ENCODE data around the gene TENM3. TPM values are rescaled to one million over a fixed set of nuclear protein-coding genes. Genes with fewer than 3 reads are reported as not detected.

Gene TENM3
- polyA plus RNA-seq, 1 experiment, result 9.2 TPM

DNA sequence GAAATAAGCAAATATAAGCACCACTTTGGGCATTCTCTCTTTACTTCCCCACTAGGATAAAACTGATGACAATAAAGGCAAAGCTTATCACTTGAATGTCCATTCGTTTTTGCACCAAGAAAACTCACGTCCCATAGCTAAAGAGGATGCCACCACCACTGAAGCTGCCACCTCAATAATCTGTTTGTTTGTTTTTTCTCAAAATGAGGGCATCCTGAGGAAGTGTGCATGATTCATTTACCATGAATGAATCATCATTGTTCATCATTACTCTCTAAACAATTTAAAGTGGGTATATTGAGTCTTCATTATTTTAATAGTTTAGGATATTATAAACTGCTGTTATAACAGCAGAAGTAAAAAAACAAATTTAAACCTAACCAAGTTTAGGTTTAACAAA lies 505.7 kb downstream of the TENM3 start:
- H3K27me3 ChIP-seq (ENCODE audit: control insufficient read depth, insufficient read depth, low read length), result no peaks in the 10 kb centered on the region
- DNase-seq (ENCODE audit: low read depth), result no peak
- no peak overlapping the region for H3K4me3 ChIP-seq (ENCODE audit: low read depth, low read length)
- TF ChIP-seq, protein P1, sequence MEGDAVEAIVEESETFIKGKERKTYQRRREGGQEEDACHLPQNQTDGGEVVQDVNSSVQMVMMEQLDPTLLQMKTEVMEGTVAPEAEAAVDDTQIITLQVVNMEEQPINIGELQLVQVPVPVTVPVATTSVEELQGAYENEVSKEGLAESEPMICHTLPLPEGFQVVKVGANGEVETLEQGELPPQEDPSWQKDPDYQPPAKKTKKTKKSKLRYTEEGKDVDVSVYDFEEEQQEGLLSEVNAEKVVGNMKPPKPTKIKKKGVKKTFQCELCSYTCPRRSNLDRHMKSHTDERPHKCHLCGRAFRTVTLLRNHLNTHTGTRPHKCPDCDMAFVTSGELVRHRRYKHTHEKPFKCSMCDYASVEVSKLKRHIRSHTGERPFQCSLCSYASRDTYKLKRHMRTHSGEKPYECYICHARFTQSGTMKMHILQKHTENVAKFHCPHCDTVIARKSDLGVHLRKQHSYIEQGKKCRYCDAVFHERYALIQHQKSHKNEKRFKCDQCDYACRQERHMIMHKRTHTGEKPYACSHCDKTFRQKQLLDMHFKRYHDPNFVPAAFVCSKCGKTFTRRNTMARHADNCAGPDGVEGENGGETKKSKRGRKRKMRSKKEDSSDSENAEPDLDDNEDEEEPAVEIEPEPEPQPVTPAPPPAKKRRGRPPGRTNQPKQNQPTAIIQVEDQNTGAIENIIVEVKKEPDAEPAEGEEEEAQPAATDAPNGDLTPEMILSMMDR (IDR thresholded peaks at IDR 0.05; ENCODE audit: insufficient read depth, low read depth, low read length), result no peak
- ChIA-PET POLR2A (no interaction called here), CTCF (interaction anchor here (0.7 kb wide), 1 partner anchor 77 kb away, joined by 3 read pairs; no protein-coding TSS in a partner anchor)
- no peaks in the 10 kb centered on the region for H3K36me3 ChIP-seq (ENCODE audit: control insufficient read depth, insufficient read depth, low read length)

GRCh38 chr4:182749667-182750167 lies 506.5 kb downstream of the TENM3 start:
- CTCF ChIA-PET, result no interaction called here

DNA sequence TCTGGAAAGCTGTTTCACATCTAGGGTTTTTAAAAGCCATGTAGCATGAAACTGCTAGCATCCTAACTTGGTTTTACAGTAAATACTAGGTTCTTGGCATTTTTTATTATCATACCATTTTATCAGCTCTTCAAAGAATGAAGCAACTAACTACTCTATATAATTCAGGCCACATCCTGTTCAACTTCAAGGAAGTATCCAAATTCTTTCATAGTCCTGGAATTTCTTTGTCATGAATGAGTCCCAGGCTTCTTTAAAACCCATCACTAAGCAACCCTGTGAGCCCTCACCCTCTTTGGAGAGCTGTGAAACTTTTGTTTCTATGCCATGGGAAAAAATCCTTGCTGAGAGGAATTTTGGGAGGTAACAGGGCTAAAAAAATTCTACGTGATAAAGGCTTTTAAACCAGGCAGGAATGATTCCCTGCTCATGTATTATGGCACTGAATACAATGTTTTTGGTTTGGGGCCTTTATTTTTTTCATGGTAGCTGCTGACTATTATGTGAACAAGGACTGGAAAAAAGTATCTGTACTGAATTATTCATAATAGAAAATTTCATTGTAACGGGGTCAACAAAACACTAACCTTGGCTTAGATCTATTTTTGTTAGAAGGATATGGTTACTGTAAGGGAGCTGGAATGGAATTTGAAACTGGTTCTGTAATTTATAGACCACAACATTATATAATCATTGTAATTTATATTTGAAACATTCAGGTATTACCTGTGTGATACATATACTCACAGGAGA lies 509.1 kb downstream of the TENM3 start:
- ChIA-PET POLR2A (interaction anchor here (0.7 kb wide), 1 partner anchor 11 kb away, joined by 6 read pairs; no protein-coding TSS in a partner anchor), CTCF (no interaction called here)
- TF ChIP-seq, protein P1 (IDR thresholded peaks at IDR 0.05; ENCODE audit: insufficient read depth, low read depth, low read length), result no peak
- H3K27me3 ChIP-seq (ENCODE audit: control insufficient read depth, insufficient read depth, low read length), result no peaks in the 10 kb centered on the region
- H3K36me3 ChIP-seq (ENCODE audit: control insufficient read depth, insufficient read depth, low read length), result no peaks in the 10 kb centered on the region
- H3K4me3 ChIP-seq (ENCODE audit: low read depth, low read length), result no peak overlapping the region
- peak; percentile 69 for DNase-seq (ENCODE audit: low read depth)

More at GRCh38 chr4:182749667-182750167, 506.5 kb downstream of the TENM3 start:
- TF ChIP-seq, protein P1 (IDR thresholded peaks at IDR 0.05; ENCODE audit: insufficient read depth, low read depth, low read length), result no peak
- POLR2A ChIA-PET, result interaction anchor here (0.6 kb wide), 1 partner anchor 303 kb away, joined by 5 read pairs; no protein-coding TSS in a partner anchor
- no peak for DNase-seq (ENCODE audit: low read depth)
- Histone ChIP-seq H3K27me3 (ENCODE audit: control insufficient read depth, insufficient read depth, low read length) (no peaks in the 10 kb centered on the region), H3K4me3 (ENCODE audit: low read depth, low read length) (no peak overlapping the region), H3K36me3 (ENCODE audit: control insufficient read depth, insufficient read depth, low read length) (no peaks in the 10 kb centered on the region)

- Histone ChIP-seq H3K27me3 (ENCODE audit: control insufficient read depth, insufficient read depth, low read length) (no peaks in the 10 kb centered on the region), H3K4me3 (ENCODE audit: low read depth, low read length) (no peak overlapping the region), H3K36me3 (ENCODE audit: control insufficient read depth, insufficient read depth, low read length) (no peaks in the 10 kb centered on the region)
- CTCF ChIA-PET, result no interaction called here
- TF ChIP-seq, protein P1 (IDR thresholded peaks at IDR 0.05; ENCODE audit: insufficient read depth, low read depth, low read length), result no peak
- POLR2A ChIA-PET, result no interaction called here
- DNase-seq (ENCODE audit: low read depth), result no peak
Observed at GRCh38 chr4:182754895-182755294, 511.7 kb downstream of the TENM3 start.

GRCh38 chr4:182756161-182756690 lies 513.0 kb downstream of the TENM3 start:
- no peaks in the 10 kb centered on the region for H3K36me3 ChIP-seq (ENCODE audit: control insufficient read depth, insufficient read depth, low read length)
- CTCF ChIA-PET, result interaction anchor here (0.6 kb wide), 1 partner anchor 174 kb away, joined by 3 read pairs; no protein-coding TSS in a partner anchor
- POLR2A ChIA-PET, result no interaction called here
- no peak overlapping the region for H3K4me3 ChIP-seq (ENCODE audit: low read depth, low read length)
- no peak for DNase-seq (ENCODE audit: low read depth)
- TF ChIP-seq, protein P1 (IDR thresholded peaks at IDR 0.05; ENCODE audit: insufficient read depth, low read depth, low read length), result no peak
- H3K27me3 ChIP-seq (ENCODE audit: control insufficient read depth, insufficient read depth, low read length), result no peaks in the 10 kb centered on the region

Data from BJ (cell line).